Retinal pigment epithelial cell (primary cell): ENCODE results near the gene ITPKA.

Source experiments
- DNase-seq: peaks from one replicate; pipeline ENCODE4 v3.0.0-alpha.2; 2010; ENCODE audit warnings: low read depth
- H3K4me3 ChIP-seq: 2 replicates; pipeline ENCODE4 v1.5.1; 2011; ENCODE audit warnings: mild to moderate bottlenecking, low read length, control low read depth, moderate library complexity
- TF ChIP-seq, protein P1 (sequence below): conservative IDR thresholded peaks from 2 replicates; pipeline ENCODE4 v1.5.1; 2011; ENCODE audit warnings: low read depth, low read length, control low read depth, inconsistent platforms

Gene ITPKA

DNA sequence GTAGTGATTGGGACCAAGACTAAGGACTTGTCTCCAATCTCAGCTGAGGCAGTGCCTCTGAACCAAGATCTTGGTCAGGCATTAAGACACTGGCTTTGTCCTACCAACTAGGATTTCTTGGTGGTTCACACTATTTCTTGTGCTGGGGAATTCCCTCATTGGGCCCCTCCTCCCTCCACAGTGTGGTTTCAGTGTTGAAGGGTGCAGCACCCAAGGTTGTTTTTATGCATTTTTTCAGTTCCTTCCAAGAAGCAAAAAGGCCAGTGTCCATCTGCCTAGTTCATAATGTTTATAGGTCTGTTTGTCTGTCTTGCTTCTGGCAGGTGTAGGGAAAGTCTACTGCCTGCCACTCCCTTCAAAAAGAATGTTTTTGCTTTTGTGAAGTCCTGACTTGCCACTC, 10.6 kb upstream of the ITPKA start:
- no peak overlapping the region for H3K4me3 ChIP-seq
- TF ChIP-seq, protein P1, sequence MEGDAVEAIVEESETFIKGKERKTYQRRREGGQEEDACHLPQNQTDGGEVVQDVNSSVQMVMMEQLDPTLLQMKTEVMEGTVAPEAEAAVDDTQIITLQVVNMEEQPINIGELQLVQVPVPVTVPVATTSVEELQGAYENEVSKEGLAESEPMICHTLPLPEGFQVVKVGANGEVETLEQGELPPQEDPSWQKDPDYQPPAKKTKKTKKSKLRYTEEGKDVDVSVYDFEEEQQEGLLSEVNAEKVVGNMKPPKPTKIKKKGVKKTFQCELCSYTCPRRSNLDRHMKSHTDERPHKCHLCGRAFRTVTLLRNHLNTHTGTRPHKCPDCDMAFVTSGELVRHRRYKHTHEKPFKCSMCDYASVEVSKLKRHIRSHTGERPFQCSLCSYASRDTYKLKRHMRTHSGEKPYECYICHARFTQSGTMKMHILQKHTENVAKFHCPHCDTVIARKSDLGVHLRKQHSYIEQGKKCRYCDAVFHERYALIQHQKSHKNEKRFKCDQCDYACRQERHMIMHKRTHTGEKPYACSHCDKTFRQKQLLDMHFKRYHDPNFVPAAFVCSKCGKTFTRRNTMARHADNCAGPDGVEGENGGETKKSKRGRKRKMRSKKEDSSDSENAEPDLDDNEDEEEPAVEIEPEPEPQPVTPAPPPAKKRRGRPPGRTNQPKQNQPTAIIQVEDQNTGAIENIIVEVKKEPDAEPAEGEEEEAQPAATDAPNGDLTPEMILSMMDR: no peak
- DNase-seq: no peak

DNA sequence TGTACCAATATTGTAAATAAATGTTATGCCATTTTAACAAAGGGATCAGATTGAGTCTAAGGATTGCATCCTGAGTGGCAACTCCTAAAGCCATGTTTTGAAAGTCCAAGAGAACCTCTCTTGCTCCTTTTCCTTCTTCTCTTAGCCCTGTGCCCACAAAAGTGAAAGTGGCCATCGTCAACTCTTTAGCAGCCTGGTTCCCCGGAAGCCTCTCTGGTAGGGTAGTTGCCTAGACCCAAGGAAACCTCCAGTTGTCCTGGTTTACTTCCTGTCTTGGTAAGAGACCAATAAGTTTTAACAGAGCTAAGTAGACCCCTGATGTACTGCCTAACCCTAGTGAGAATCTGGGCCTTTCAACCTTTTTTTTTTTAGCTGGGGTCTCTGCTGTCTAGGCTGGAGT, 10.2 kb upstream of the ITPKA start:
- TF ChIP-seq, protein P1: no peak
- no peak for DNase-seq
- H3K4me3 ChIP-seq: no peak overlapping the region

DNA sequence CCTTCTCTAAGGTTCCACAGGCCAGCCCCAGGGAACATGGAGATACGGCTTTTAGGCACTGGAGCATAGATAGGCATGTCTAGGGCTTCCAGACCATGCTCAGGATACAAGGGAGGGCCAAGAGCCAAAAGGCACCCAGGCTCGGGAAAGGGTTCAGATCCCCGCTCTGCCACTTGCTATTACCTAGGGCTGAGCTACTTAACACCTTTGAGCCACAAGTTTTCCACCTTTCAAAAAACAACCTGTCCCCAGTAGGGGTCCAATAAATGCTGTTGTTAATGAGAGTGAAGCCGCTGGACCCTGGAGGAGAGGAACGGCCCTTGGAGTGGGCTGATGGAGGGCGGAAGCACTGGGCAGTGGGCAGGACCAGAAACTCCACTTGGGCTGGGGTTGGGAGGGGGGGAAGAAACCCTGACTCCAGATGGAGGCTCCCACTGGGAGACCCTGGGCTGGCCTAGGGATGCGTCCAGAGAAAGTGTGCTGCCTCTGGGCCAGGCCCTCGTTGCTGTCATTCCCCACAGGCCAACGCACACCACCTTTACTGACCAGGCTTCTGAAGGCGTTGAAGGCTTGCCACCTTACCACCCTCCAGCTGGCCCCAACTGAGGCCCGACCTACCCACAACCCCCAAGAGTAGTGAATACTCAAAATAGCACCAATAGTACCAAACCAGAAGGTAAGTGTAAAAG, 8.6 kb upstream of the ITPKA start:
- no peak overlapping the region for H3K4me3 ChIP-seq
- DNase-seq: no peak
- TF ChIP-seq, protein P1: no peak

DNA sequence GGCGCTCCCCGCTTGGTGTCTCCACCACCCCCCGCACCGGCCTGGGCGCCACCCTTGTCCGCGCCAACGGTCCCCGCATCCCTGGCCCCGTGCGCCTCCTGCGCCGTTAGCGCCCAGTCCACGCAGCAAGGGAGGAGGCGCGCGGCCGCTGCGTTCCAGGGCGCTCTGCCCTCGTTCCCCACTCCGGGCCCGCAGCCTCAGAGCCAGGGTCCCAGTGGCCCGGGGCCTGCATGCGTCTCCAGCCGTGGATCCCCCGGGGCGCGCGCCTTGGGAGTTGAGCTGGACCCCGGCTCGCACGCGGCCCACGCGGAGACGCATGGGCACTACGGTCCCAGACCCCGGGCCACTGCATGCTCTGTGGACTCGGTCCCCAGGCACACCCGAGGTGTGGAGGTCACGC, 7.4 kb upstream of the ITPKA start:
- TF ChIP-seq, protein P1: no peak
- DNase-seq: no peak

DNA sequence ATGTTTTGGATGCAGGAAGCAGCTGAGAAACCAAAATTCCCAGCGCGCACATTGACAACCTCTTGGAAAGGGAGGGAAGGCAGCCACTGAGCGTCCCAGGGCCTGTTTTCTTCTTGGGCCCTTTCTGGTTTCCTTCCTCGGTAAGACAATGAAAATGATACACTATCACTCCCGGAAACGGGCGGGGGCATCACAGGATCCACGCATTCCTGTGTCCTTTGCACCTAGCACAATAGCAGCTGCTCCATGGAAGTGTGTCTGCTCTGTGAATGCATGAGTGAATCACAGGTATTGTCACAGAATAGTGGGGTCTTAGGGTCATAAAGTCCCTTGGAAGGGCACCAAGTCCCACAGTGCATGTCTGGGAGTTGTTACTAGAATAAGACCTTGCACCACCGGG, 6.3 kb upstream of the ITPKA start:
- TF ChIP-seq, protein P1: no peak
- no peak overlapping the region for H3K4me3 ChIP-seq
- no peak for DNase-seq

More for the DNA sequence above, 7.4 kb upstream of the ITPKA start:
- H3K4me3 ChIP-seq: no peak overlapping the region

DNA sequence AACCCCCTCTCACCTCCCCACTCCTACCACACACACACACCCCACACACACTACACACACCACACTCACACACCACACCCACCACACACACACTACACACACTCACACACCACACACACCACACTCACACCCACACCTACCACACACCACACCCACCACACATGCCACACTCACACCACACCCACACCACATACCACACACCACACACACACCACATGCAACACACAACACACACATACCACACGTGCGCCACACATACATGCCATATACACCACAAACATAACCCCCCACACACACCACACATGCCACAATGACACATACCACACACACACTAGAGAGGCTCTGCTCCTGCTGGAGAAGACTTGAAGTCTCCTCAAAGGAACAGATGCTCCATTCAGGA, 5.9 kb upstream of the ITPKA start:
- H3K4me3 ChIP-seq: no peak overlapping the region
- TF ChIP-seq, protein P1: no peak
- DNase-seq: no peak

DNA sequence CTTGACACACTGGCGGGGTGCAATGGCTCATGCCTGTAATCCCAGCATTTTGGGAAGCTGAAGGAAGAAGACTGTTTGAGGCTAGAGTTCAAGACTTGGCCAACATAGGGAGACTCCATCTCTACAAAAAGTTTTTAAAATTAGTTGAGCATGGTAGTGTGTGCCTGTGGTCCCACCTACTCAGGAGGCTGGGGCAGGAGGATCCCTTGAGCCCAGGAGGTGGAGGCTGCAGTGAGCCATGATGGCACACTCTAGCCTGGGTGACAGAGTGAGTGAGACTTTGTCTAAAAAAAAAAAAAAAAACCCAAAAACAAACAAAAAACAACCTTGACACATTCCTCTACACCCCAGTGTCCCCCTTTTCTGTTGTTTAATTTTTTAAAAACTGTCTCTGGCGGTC, 4.0 kb upstream of the ITPKA start:
- TF ChIP-seq, protein P1: no peak

More for the DNA sequence above, 4.0 kb upstream of the ITPKA start:
- DNase-seq: no peak
- no peak overlapping the region for H3K4me3 ChIP-seq
